SHP77 treated with DMSO at 0.1 percent for 48 hours (cell line): ENCODE measurements around the gene NPFF.

Source experiments
- DNase-seq: peaks from one replicate; lab custom pipeline; 2025; lab: John Stamatoyannopoulos, UW

The NPFF gene

DNA sequence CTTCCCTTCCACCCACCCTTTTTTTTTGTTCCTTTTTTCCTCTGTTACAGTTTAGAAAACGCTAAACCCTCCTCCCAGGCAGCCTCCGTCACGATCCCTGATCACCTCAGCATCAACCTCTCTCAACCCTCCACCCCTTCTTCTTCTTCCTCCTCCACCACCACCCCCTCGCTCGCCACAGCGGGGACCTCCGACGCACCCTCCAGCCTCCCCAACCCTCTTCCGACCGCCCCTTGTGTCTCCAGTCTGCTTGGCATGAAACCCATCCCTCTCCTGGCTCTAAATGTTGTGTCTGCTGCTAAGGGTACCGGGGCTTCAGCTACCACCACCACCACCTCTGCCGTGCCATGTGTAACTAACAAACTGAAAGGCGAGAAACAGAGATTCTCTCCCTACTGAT lies 32.5 kb downstream of the NPFF start:
- no peak for DNase-seq

GRCh38 chr12:53474077-53474476 lies 33.2 kb downstream of the NPFF start:
- no peak for DNase-seq

- DNase-seq: no peak
Observed at GRCh38 chr12:53472056-53472582, 35.2 kb downstream of the NPFF start.

- DNase-seq: no peak
Observed at GRCh38 chr12:53468282-53468681, 39.0 kb downstream of the NPFF start.

- DNase-seq: no peak
Observed at GRCh38 chr12:53467880-53468279, 39.4 kb downstream of the NPFF start.

- DNase-seq: no peak
Observed at GRCh38 chr12:53467082-53467481, 40.2 kb downstream of the NPFF start.

GRCh38 chr12:53466640-53467039 lies 40.6 kb downstream of the NPFF start:
- no peak for DNase-seq

- DNase-seq: no peak
Observed at GRCh38 chr12:53465679-53466078, 41.6 kb downstream of the NPFF start.

GRCh38 chr12:53464685-53465418 lies 42.4 kb downstream of the NPFF start:
- no peak for DNase-seq

DNA sequence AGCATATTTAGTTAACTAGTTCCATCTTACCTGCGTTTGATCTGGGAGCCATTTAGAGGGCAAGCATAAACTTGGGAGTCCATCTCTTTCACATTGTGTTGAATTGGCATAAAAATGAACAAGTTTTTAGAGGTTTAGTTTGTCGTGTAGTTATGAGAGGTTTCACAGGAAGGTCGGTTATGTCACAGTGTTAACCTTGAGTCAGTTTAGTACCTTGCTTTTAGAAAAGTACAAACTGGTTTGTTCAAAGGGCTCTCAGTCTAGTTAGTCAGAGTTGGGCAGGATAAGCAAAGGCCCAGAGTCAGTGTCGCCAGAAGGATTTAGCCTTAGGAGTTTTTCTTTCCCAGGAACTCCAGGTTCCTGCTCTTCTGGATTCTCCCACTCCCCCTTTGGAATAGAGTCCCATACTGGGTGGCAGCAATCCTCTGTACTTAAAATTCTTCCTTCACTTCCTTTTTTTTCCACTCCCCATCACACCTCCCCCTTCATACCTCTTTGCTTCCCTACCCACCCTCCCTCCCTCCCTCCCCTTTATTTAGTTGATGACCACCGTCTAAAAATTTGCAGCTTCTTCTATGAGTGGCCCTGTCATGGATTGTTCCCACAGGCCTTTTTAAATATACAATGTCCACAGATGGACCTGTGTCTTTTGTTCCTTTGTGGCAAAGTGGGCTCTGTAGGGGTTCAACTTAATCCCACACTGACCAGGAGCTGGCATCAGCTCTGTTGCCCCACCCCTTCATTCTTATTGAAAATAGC lies 43.3 kb downstream of the NPFF start:
- no peak for DNase-seq

- DNase-seq: no peak
Observed at GRCh38 chr12:53462935-53463334, 44.3 kb downstream of the NPFF start.

DNA sequence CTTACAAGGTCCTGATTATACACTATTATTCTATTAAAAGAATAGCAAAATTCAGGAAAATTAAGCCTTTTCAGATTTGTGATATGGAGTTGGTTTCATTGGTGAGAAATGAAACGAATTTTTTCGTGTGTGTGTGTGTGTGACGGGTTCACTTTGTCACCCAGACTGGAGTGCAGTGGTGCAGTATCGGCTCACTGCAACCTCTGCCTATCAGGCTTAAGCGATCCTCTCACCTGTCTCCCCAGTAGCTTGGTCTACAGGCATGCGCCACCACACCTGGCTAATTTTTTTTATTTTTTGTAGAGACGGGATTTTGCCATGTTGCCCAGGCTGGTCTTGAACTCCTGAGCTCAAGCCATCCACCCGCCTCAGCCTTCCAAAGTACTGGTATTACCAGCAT lies 45.7 kb downstream of the NPFF start:
- no peak for DNase-seq

GRCh38 chr12:53461059-53461458 lies 46.2 kb downstream of the NPFF start:
- no peak for DNase-seq

- DNase-seq: no peak
Observed at GRCh38 chr12:53459097-53459496, 48.2 kb downstream of the NPFF start.
